ENCODE measurements around the gene UBE2J2.

The UBE2J2 gene

DNA sequence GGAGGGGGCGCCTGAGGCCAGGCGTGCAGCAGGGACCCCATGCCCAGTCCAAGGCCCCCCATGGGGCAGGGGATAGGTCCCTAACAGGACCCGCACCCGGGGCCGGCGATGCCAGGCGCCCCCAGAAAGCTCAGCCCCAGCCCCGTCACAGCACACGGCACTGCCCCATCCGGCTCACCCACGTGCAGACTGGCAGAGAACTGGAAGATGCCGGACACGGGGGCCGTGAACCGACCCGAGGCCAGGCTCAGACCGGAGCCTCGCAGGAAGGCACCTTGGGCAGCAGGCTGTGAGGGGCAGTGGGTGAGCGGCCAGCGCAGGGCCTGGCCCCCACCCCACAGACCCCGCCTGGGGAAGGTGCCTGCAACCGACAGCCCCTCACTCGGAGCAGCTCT is 30.4 kb downstream of the UBE2J2 start:
- Histone ChIP-seq H3K4me3 (ENCODE audit: control insufficient read depth in 1 of 7, extremely low read depth in 1 of 7, insufficient read depth in 4 of 7, low read depth in 2 of 7, low read length in 6 of 7) (no peak overlapping the region), H3K9me3 (ENCODE audit: control extremely low read depth in 1 of 5, control insufficient read depth in 4 of 5, insufficient read depth in 2 of 5, low read depth in 1 of 5, low read length in 4 of 5) (no peaks in the 10 kb centered on the region), H3K4me1 (ENCODE audit: control extremely low read depth in 1 of 4, control insufficient read depth in 4 of 4, insufficient read depth in 4 of 4, low read length in 3 of 4) (peaks cover 0 to 10% (median 3%) of the 10 kb centered on the region in 4 experiments), H3K27me3 (replicated peaks in 2 of 5; ENCODE audit: control insufficient read depth in 4 of 5, insufficient read depth in 5 of 5, low read length in 4 of 5) (peaks cover 0 to 57% (median 6%) of the 10 kb centered on the region in 5 experiments), H3K27ac (ENCODE audit: insufficient read depth in 1 of 2, low read depth in 1 of 2, low read length in 2 of 2, poor library complexity in 1 of 2, severe bottlenecking in 2 of 2) (no peak overlapping the region), H3K36me3 (ENCODE audit: control insufficient read depth in 4 of 4, insufficient read depth in 4 of 4, low read length in 3 of 4) (no peaks in the 10 kb centered on the region)
- ChIA-PET CTCF (interaction anchor here (0.8 to 1.4 kb wide), 2 partner anchors 12 to 122 kb away, joined by 3 read pairs; no protein-coding TSS in a partner anchor), POLR2A (no interaction called here)
- 95% methylated on average over 21 of the region's 23 CpGs for WGBS (ENCODE audit: insufficient coverage)
- DNase-seq = no peak

- H3K27ac ChIP-seq (ENCODE audit: insufficient read depth in 1 of 2, low read depth in 1 of 2, low read length in 2 of 2, poor library complexity in 1 of 2, severe bottlenecking in 2 of 2) = no peak overlapping the region
- ChIA-PET CTCF (interaction anchor here (0.8 to 1.0 kb wide), 3 partner anchors 8 to 120 kb away, joined by 3 to 4 read pairs (median 4); no protein-coding TSS in a partner anchor), POLR2A (no interaction called here)
- H3K36me3 ChIP-seq (ENCODE audit: control insufficient read depth in 4 of 4, insufficient read depth in 4 of 4, low read length in 3 of 4) = no peaks in the 10 kb centered on the region
- 96% methylated on average over 35 of the region's 41 CpGs for WGBS (ENCODE audit: insufficient coverage)
- H3K4me1 ChIP-seq (ENCODE audit: control extremely low read depth in 1 of 4, control insufficient read depth in 4 of 4, insufficient read depth in 4 of 4, low read length in 3 of 4) = peaks cover 0 to 10% (median 3%) of the 10 kb centered on the region in 4 experiments
- DNase-seq = no peak
- H3K9me3 ChIP-seq (ENCODE audit: control extremely low read depth in 1 of 5, control insufficient read depth in 4 of 5, insufficient read depth in 2 of 5, low read depth in 1 of 5, low read length in 4 of 5) = no peaks in the 10 kb centered on the region
- no peak overlapping the region for H3K4me3 ChIP-seq (ENCODE audit: control insufficient read depth in 1 of 7, extremely low read depth in 1 of 7, insufficient read depth in 4 of 7, low read depth in 2 of 7, low read length in 6 of 7)
- H3K27me3 ChIP-seq (replicated peaks in 2 of 5; ENCODE audit: control insufficient read depth in 4 of 5, insufficient read depth in 5 of 5, low read length in 4 of 5) = peaks cover 0 to 57% (median 5%) of the 10 kb centered on the region in 5 experiments
Measured at GRCh38 chr1:1242461-1243265, 31.0 kb downstream of the UBE2J2 start.

- Histone ChIP-seq H3K36me3 (ENCODE audit: control insufficient read depth in 4 of 4, insufficient read depth in 4 of 4, low read length in 3 of 4) (no peaks in the 10 kb centered on the region), H3K4me3 (ENCODE audit: control insufficient read depth in 1 of 7, extremely low read depth in 1 of 7, insufficient read depth in 4 of 7, low read depth in 2 of 7, low read length in 6 of 7) (no peak overlapping the region), H3K9me3 (ENCODE audit: control extremely low read depth in 1 of 5, control insufficient read depth in 4 of 5, insufficient read depth in 2 of 5, low read depth in 1 of 5, low read length in 4 of 5) (no peaks in the 10 kb centered on the region), H3K27ac (ENCODE audit: insufficient read depth in 1 of 2, low read depth in 1 of 2, low read length in 2 of 2, poor library complexity in 1 of 2, severe bottlenecking in 2 of 2) (no peak overlapping the region), H3K4me1 (ENCODE audit: control extremely low read depth in 1 of 4, control insufficient read depth in 4 of 4, insufficient read depth in 4 of 4, low read length in 3 of 4) (peaks cover 0 to 5% (median 3%) of the 10 kb centered on the region in 4 experiments), H3K27me3 (replicated peaks in 2 of 5; ENCODE audit: control insufficient read depth in 4 of 5, insufficient read depth in 5 of 5, low read length in 4 of 5) (peaks cover 0 to 50% (median 0%) of the 10 kb centered on the region in 5 experiments)
- DNase-seq = no peak
- ChIA-PET POLR2A (no interaction called here), CTCF (interaction anchor here (0.5 to 1.7 kb wide), 4 partner anchors 9 to 417 kb away, joined by 3 to 4 read pairs (median 4); no protein-coding TSS in a partner anchor)
- 95% methylated on average over 21 of the region's 26 CpGs for WGBS (ENCODE audit: insufficient coverage)
Measured at GRCh38 chr1:1241588-1242219, 31.9 kb downstream of the UBE2J2 start.

DNA sequence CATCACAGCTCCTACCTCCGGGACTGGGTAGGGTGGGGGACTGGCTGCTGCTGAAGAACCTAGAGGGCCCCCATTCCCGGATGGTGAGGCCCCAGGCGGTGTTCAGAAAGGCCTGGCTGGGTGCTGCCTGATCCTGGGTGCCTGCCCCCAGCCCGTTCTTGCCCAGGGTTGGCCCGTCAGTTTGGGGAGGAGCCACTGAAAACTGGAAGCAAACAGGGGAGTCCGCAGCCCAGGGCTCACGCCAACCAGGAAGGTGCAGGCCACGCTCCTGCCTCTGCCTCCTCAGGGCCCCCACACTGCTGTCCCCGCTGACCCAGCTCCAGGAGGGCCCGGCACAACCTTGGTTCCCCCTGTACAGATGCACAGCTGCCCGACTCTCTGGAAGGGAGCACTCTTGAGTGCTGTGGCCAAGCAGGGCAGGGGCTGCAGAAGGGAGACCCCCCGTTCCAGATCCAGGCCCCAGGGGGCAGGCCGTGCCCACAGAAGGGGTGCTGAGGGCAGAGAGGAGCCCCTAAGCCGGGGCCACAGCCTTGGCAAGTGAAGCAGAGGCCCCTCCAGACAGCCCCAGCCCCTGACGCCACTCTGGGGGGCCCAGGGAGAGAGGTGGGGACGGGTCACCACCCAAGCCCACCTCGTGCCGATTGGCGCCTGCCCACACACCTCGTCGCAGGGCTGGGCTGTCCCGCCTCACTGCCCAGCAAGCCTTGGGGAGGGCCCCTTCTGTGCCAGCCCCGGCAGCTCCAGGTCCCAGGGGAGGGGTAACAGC is 32.6 kb downstream of the UBE2J2 start:
- Histone ChIP-seq H3K27ac (ENCODE audit: insufficient read depth in 1 of 2, low read depth in 1 of 2, low read length in 2 of 2, poor library complexity in 1 of 2, severe bottlenecking in 2 of 2) (no peak overlapping the region), H3K27me3 (replicated peaks in 2 of 5; ENCODE audit: control insufficient read depth in 4 of 5, insufficient read depth in 5 of 5, low read length in 4 of 5) (peaks cover 0 to 43% (median 0%) of the 10 kb centered on the region in 5 experiments), H3K9me3 (ENCODE audit: control extremely low read depth in 1 of 5, control insufficient read depth in 4 of 5, insufficient read depth in 2 of 5, low read depth in 1 of 5, low read length in 4 of 5) (no peaks in the 10 kb centered on the region), H3K36me3 (ENCODE audit: control insufficient read depth in 4 of 4, insufficient read depth in 4 of 4, low read length in 3 of 4) (no peaks in the 10 kb centered on the region), H3K4me1 (ENCODE audit: control extremely low read depth in 1 of 4, control insufficient read depth in 4 of 4, insufficient read depth in 4 of 4, low read length in 3 of 4) (no peaks in the 10 kb centered on the region), H3K4me3 (ENCODE audit: control insufficient read depth in 1 of 7, extremely low read depth in 1 of 7, insufficient read depth in 4 of 7, low read depth in 2 of 7, low read length in 6 of 7) (no peak overlapping the region)
- ChIA-PET CTCF (interaction anchor here (1.7 kb wide), 1 partner anchor 54 kb away, joined by 4 read pairs; no protein-coding TSS in a partner anchor), POLR2A (no interaction called here)
- DNase-seq = no peak
- WGBS (ENCODE audit: insufficient coverage) = 80% methylated on average over 23 of the region's 23 CpGs

- Histone ChIP-seq H3K36me3 (ENCODE audit: control insufficient read depth in 4 of 4, insufficient read depth in 4 of 4, low read length in 3 of 4) (peaks cover 0 to 3% (median 1%) of the 10 kb centered on the region in 4 experiments), H3K27ac (ENCODE audit: insufficient read depth in 1 of 2, low read depth in 1 of 2, low read length in 2 of 2, poor library complexity in 1 of 2, severe bottlenecking in 2 of 2) (no peak overlapping the region), H3K27me3 (replicated peaks in 2 of 5; ENCODE audit: control insufficient read depth in 4 of 5, insufficient read depth in 5 of 5, low read length in 4 of 5) (peaks cover 0 to 37% (median 0%) of the 10 kb centered on the region in 5 experiments), H3K9me3 (ENCODE audit: control extremely low read depth in 1 of 5, control insufficient read depth in 4 of 5, insufficient read depth in 2 of 5, low read depth in 1 of 5, low read length in 4 of 5) (no peaks in the 10 kb centered on the region), H3K4me3 (ENCODE audit: control insufficient read depth in 1 of 7, extremely low read depth in 1 of 7, insufficient read depth in 4 of 7, low read depth in 2 of 7, low read length in 6 of 7) (no peak overlapping the region), H3K4me1 (ENCODE audit: control extremely low read depth in 1 of 4, control insufficient read depth in 4 of 4, insufficient read depth in 4 of 4, low read length in 3 of 4) (no peaks in the 10 kb centered on the region)
- DNase-seq = no peak
- POLR2A ChIA-PET = interaction anchor here (1.1 kb wide), 1 partner anchor 40 kb away, joined by 3 read pairs; no protein-coding TSS in a partner anchor
- CTCF ChIA-PET = interaction anchor here (1.7 kb wide), 1 partner anchor 55 kb away, joined by 4 read pairs; no protein-coding TSS in a partner anchor
- 100% methylated on average over 1 of the region's 11 CpGs for WGBS (ENCODE audit: insufficient coverage)
Measured at GRCh38 chr1:1240348-1240732, 33.3 kb downstream of the UBE2J2 start.

GRCh38 chr1:1239614-1240347 is 33.9 kb downstream of the UBE2J2 start:
- CTCF ChIA-PET = interaction anchor here (1.0 to 1.7 kb wide), 2 partner anchors 55 to 118 kb away, joined by 3 to 4 read pairs; no protein-coding TSS in a partner anchor

More at GRCh38 chr1:1239614-1240347, 33.9 kb downstream of the UBE2J2 start:
- Histone ChIP-seq H3K4me3 (ENCODE audit: control insufficient read depth in 1 of 7, extremely low read depth in 1 of 7, insufficient read depth in 4 of 7, low read depth in 2 of 7, low read length in 6 of 7) (no peak overlapping the region), H3K27me3 (replicated peaks in 2 of 5; ENCODE audit: control insufficient read depth in 4 of 5, insufficient read depth in 5 of 5, low read length in 4 of 5) (peaks cover 0 to 34% (median 0%) of the 10 kb centered on the region in 5 experiments), H3K9me3 (ENCODE audit: control extremely low read depth in 1 of 5, control insufficient read depth in 4 of 5, insufficient read depth in 2 of 5, low read depth in 1 of 5, low read length in 4 of 5) (no peaks in the 10 kb centered on the region), H3K27ac (ENCODE audit: insufficient read depth in 1 of 2, low read depth in 1 of 2, low read length in 2 of 2, poor library complexity in 1 of 2, severe bottlenecking in 2 of 2) (no peak overlapping the region), H3K36me3 (ENCODE audit: control insufficient read depth in 4 of 4, insufficient read depth in 4 of 4, low read length in 3 of 4) (peaks cover 0 to 8% (median 6%) of the 10 kb centered on the region in 4 experiments), H3K4me1 (ENCODE audit: control extremely low read depth in 1 of 4, control insufficient read depth in 4 of 4, insufficient read depth in 4 of 4, low read length in 3 of 4) (no peaks in the 10 kb centered on the region)
- 80% methylated on average over 29 of the region's 30 CpGs for WGBS (ENCODE audit: insufficient coverage)
- DNase-seq = no peak
- POLR2A ChIA-PET = interaction anchor here (1.1 kb wide), 1 partner anchor 39 kb away, joined by 3 read pairs; no protein-coding TSS in a partner anchor

Data from common myeloid progenitor, CD34-positive (primary cell).